Stimulated activated CD4-positive, alpha-beta T cell treated with anti-CD3 and anti-CD28 coated beads, Interleukin-1b, Interleukin-23, amount 100 ng/mL, for 4 hours (primary cell): ENCODE results near the gene CLBA1.
"Not testable (repeated sequence)": the region's sequence is repeated elsewhere in the genome, so short reads cannot be mapped to it uniquely, and the experiment has no call there.

Experiments used
- DNase-seq, 2 donors: peaks; one replicate each; pipeline ENCODE4 v3.0.0-alpha.2; 2020; ENCODE audit warnings: low read depth in 2 of 2

The CLBA1 gene

DNA sequence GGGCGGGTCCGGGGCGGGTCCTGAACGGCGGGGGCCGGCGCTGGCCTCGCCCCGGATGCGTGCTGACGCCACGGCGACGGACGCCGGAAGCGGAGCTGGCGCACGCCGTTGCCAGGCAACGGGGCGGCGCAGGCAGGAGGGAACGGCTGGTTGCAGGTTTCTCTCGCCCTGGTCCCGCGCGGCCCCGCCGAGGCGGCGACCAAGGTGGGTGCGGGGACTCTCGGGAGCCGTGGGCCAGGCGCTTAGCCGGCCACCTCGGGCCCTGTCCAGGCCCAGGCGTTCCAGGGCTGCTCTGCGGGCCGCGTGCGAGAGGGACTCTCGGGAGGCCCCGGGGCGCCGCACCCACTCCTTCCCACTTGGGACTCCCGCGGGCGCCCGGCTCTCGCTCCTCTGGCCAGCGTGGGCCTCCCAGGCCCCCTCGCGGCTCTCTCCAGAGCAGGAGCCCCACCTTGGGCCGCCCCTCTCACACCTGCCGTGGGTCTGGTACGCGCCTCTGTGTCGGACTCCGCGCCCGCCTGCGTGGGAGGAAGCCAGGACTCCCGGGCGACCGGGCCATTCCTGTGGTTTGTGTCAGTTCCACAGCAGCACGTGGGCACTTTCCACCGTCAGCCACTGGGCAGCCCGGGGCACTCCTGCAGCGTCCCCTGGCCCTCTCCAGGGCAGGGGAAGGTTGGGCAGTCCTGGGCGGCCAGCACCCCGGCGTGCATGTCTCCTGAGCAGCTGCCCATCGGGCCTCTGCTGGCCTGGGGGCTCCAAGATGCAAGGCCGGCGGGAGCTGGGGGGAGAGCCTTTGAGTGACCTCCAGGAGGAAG, at the start of gene CLBA1:
Gene CLBA1, plus strand, starts transcription at position 114 of the 812 bp plus-strand sequence. Its CDS starts 644 bp downstream, at position 758.
- peak; percentile 75 to 85 for DNase-seq

DNA sequence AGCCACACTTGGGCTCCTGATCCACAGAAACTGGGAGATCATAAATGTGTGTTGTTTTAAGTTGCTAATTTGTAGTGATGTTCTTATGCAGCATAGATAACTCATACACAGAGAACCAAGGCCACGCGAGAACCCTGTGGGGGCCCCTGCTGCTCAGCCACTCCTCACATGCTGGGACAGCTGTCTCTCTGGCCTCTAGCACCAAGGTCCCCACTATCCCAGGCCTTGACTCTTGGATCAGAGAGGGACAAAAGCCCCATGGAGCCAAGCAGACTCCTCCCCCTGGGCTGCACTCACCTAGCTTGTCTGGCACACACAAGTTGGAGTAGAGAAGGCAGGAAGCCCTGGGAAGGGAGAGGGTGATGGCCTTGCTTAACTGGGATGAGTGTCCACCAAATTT, 49.6 kb upstream of the CLBA1 start:
- no peak for DNase-seq

DNA sequence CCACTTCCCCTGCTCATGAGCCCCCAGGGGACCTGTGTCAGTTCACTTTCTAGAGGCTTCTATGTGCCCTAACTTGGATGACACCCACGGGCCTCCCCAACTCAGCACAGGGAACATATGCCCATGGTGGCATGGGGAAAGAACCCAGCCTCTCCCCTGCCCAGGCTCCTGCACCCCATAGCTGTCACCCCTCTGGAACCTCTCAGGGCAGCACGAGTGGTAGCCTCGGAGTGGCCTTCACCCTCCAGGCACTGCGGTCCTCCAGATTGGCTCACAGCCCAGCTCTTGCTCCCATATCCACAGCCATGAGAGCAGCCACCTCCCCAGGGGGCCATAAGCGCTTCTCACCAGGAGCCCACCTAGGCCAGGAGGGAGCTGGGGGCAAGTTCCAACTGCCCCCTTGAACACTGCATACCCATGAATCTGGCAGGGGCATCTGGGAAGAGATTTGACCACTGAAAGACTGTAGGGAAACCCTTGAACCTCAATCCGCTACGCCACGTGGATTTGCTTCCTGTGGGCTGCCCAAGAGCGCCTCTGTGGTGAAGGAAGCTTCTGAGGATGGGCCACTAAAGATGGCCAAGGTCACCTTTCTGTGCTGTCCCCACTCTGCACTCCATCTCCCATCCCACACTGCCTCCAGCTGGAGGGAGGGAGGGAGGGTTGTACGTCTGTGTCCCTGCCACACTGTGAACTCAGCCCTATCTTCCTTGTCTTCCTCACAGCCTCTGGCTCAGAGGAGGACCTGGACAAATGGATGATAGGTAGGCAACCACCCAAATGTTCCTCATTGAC, 49.0 kb upstream of the CLBA1 start:
- DNase-seq = no peak

DNA sequence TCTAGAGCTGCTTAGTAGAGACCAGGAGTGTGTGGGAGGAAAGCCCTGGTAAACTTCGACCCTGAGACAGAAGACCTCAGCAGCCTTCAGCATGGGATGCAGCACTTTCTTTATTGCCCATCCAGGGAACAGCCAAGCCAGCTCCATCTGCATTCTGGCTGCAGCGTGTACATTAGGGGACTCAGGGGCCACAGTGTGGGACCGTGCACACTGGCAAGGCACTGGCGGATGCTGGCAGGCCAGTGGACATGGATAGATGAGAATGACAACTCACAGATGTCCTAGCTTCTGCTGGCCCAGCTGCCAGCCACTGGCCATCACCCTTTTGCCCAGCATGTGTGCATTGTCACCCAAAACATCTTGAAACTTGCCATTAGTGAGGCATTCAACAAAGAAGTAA, 48.4 kb upstream of the CLBA1 start:
- DNase-seq = no peak

DNA sequence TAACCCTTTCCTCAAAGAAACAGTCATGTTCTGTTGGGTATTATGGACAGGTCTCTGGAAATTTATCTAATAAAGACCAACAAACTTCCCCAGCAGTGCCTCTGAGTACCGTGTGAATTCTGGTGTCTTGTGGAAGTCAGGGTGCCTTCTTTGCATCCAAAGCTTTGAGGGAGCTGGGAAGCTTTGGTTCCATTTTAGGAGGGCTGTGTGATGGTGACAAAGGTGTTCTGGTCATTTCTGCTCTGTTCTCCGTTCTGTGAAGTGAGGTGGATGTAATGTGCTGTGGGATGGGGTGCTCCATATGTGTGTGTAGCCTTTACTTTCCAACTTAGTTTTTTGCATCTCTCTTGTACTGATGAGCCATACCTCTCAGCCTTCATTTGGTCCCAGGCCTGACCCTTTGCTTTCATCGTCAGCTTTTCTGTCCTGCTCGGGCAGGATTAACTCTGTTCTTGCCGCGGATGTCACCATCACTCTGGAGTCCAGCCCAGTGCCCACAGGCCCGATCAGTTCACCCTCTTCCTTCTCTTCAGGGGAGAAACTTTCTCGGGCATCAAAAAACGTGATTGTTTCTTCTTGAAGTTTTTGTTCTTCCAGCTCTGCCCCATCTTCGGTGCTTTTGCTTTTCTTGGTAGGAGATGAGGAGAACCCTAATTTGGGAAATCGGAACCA, 47.8 kb upstream of the CLBA1 start:
- DNase-seq = no peak

- DNase-seq = no peak
Measured at GRCh38 chr14:104938436-104938835, 47.2 kb upstream of the CLBA1 start.

- no peak for DNase-seq
Measured at GRCh38 chr14:104938960-104939359, 46.6 kb upstream of the CLBA1 start.

DNA sequence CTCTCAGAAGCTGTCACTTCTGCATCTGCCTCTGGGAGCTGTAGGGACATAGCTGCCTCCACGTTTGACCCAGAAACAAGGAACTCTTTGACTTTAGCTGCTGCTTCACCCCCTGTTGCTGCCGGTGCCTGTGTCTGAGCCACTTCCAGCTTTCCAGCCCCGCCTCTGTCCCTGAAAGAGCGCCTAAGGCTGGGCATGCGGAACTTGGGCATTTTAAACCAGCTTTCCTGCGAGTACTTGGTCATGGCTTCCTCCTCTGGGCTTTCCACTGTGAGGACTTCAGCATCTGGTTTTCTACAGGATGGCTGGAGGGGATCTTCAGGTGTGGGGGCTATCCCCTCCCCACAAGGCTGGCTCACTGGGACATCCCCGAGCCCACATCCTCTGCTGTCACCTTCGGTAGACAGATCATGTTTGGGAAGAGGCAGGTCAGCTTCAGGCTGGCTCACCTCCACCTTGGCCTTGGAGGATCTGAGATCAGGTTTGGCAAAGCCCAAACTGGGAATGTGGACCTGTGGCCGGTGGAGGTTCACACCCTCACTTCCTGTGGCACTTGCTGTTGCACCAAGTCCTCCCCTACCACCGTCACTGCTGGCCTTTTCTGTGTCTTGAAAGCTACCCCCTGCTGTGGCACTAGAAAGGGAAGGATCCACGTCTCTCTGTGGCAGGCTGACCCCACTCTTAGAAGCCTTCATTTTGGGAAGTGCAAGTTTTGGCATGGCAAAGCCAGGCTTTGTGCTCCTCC, 45.8 kb upstream of the CLBA1 start:
- DNase-seq = no peak

- no peak for DNase-seq
Measured at GRCh38 chr14:104940526-104941150, 45.0 kb upstream of the CLBA1 start.

DNA sequence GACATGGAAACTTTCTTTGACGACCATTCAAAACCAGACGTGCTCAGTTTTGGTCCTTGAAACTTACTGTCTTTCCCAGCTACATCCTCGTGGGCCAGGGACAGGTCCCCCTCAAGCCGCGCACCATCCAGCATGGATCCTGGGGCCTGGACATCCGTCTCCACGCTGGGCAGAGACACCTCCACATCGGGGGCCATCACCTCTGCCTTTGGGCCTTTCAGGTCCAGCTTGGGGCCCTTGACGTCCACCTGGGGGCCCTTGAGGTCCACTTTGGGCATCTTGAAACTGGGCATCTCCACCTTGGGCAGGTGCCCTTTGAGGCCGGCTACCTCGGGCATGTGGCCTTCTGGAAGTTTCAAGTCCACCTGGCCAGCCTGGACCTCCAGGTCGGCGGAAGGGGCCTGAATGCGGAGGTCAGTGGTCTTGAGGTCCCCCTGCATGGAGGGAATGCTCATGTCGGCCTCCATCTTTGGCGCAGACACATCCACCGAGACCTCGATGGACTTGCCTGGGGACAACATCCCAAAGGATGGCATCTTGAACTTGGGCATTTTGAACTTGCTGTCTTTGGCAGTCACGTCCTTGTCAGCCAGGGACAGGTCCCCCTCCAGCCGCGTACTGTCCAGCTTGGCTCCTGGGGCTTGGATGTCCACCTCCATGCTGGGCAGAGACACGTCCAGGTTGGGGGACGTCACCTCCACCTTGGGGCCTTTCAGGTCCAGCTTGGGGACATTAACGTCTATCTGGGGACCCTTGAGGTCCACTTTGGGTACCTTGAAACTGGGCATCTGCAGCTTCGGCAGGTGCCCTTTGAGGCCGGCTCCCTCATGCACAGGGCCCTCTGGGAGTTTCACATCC, 43.9 kb upstream of the CLBA1 start:
- DNase-seq = no peak

DNA sequence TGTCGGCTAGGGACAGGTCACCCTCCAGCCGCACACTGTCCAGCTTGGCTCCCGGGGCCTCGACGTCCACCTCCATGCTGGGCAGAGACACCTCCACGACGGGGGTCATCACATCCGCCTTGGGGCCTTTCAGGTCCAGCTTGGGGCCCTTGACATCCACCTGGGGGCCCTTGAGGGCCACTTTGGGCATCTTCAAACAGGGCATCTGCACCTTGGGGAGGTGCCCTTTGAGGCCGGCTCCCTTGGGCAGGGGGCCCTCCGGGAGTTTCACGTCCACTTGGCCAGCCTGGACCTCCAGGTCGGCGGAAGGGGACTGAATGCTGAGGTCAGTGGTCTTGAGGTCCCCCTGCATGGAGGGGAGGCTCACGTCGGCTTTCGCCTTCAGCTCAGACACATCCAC, 43.0 kb upstream of the CLBA1 start:
- no peak for DNase-seq

- not testable (repeated sequence) for DNase-seq
Measured at GRCh38 chr14:104943216-104944015, 42.2 kb upstream of the CLBA1 start.

DNA sequence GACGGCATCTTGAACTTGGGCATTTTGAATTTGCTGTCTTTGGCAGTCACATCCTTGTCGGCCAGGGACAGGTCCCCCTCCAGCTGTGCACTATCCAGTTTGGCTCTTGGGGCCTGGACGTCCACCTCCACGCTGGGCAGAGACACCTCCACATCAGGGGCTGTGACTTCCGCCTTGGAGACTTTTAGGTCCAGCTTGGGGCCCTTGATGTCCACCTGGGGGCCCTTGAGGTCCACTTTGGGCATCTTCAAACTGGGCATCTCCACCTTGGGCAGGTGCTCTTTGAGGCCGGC, 41.6 kb upstream of the CLBA1 start:
- DNase-seq = not testable (repeated sequence)

- not testable (repeated sequence) for DNase-seq
Measured at GRCh38 chr14:104944436-104945205, 41.0 kb upstream of the CLBA1 start.

DNA sequence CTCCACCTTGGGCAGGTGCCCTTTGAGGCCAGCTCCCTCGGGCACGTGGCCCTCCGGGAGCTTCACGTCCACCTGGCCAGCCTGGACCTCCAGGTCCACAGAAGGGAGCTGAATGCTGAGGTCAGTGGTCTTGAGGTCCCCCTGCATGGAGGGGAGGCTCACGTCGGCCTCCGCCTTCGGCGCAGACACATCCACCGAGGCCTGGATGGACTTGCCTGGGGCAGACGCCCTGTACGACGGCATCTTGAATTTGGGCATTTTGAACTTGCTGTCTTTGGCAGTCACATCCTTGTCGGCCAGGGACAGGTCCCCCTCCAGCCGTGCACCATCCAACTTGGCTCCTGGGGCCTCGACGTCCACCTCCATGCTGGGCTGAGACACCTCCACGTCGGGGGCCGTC, 40.3 kb upstream of the CLBA1 start:
- DNase-seq = not testable (repeated sequence)

DNA sequence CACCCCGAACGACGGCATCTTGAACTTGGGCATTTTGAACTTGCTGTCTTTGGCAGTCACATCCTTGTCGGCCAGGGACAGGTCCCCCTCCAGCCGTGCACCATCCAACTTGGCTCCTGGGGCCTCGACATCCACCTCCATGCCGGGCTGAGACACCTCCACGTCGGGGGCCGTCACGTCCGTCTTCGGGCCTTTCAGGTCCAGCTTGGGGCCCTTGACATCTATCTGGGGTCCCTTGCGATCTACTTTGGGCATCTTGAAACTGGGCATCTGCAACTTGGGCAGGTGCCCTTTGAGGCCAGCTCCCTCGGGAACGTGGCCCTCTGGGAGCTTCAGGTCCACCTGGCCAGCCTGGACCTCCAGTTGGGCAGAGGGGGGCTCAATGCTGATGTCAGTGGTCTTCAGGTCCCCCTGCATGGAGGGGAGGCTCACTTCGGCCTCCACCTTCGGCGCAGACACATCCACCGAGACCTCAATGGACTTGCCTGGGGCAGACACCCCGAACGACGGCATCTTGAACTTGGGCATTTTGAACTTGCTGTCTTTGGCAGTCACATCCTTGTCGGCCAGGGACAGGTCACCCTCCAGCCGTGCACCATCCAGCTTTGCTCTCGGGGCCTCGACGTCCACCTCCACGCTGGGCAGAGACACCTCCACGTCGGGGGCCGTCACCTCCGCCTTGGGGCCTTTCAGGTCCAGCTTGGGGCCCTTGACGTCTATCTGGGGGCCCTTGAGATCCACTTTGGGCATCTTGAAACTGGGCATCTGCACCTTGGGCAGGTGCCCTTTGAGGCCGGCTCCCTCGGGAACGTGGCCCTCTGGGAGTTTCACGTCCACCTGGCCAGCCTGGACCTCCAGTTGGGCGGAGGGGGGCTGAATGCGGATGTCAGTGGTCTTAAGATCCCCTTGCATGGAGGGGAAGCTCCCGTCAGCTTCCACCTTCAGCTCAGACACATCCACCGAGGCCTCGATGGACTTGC, 39.3 kb upstream of the CLBA1 start:
- not testable (repeated sequence) for DNase-seq

GRCh38 chr14:104947201-104947600, 38.4 kb upstream of the CLBA1 start:
- not testable (repeated sequence) for DNase-seq
